CD4-positive, alpha-beta T cell treated with Interleukin-12 subunit alpha and Interleukin-12 subunit beta, for 1 hour (primary cell): ENCODE results near the gene ANO6.
"Not testable (repeated sequence)": the region's sequence is repeated elsewhere in the genome, so short reads cannot be mapped to it uniquely, and the experiment has no call there.

ENCODE experiments used
- DNase-seq: peaks from one replicate; pipeline ENCODE4 v3.0.0-alpha.2; 2020

ANO6 gene

GRCh38 chr12:45243963-45244362 lies 28.1 kb downstream of the ANO6 start:
- DNase-seq, result no peak

DNA sequence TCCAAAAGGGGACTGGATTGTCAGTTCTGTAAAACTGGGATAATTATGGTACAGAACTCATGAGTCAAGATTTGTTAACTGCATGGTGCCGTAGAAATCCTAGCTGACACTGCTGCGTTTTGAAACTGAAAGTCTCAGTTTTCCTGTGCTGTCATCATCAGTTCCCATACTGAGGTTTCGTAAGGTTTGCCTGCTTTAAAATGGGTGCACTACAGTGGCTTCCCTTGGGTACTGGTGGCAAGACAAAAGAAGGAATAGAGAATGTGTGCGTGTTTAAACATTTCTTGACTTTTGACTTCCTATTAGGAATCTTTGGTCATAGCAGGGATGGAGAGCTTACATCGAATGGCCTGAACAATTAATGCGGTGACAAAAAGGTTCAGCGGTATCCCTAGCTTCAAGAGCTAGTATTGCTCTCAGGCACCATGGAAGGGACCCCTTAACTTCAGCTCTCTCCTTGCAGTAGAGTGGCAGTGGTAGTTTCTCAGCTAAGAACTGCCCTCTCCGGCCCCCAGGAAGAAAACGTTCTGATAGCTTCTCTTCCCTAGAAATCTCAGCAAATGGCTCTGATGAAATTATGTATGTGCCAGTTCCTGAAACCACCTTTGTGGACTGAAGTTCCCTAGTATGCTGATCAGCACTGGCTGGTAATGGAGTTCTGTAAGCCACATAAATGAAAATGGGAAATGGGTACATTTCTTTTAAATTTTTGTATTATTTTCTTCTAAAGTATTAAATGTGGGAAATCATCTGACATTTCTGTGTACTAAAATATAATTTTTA lies 28.9 kb downstream of the ANO6 start:
- DNase-seq, result peak; percentile 23

DNA sequence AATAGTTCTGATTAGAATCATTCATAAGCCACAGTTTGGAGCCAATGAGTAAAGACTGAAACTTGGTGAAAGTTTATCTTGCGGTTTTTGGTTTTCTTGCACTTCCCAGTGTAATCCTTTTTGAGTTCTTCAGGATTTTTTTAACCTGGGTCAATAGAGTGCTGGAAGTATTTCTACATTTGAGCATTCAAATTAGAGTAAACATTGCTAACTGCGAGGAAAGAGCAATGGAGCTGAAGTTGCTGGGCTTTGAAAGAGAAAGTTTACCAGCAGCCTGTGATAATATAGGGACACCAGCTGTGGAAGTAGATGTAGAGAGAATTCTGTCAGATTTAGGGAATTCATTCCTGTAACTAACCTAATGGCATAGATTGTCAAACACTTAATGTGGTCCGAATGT lies 30.3 kb downstream of the ANO6 start:
- DNase-seq, result no peak

GRCh38 chr12:45247589-45247988 lies 31.7 kb downstream of the ANO6 start:
- no peak for DNase-seq

GRCh38 chr12:45248095-45248494 lies 32.2 kb downstream of the ANO6 start:
- DNase-seq, result no peak

DNA sequence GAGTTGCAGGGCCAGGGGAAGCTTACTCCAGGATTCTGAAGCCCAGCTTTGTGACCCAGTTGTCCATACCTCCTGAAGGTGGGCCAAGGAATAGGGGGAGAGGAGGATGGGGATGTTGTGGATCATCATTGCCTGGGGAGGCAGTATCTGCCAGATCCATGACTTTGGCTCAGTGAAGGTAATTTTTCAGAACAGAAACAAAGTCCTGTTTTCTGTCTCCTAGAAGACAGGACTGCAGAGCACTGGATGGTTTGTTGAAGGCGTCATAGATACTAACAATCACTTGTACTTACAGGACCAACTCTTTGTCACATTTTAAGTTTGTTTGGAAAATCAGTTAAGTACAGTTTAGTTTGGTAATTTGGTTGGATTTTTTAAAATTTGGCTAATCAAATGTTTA lies 38.4 kb downstream of the ANO6 start:
- DNase-seq, result no peak

GRCh38 chr12:45256721-45257120 lies 40.8 kb downstream of the ANO6 start:
- DNase-seq, result no peak

- no peak for DNase-seq
These were observed 41.5 kb downstream of the ANO6 start for GRCh38 chr12:45257185-45257930.

DNA sequence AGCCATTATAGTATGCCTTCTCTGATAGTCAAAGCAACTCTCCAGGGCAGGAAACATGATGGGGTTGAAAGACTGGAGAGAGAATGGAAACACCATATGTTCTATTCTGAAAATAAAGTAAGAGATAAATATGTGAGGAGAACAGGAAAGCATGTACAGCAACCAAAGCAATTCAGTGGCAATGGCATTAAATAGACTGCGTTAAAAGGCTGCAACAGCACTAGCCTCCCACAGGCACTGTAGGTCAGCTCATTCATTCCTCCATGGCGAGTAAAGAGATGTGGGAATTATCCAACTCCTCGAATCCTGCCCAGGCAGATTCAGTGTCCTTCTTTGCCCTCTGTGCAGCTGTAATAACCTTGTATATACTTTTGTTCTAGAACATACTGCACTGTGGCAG lies 43.8 kb downstream of the ANO6 start:
- no peak for DNase-seq

- DNase-seq, result no peak
These were observed 44.4 kb downstream of the ANO6 start for GRCh38 chr12:45260104-45260815.

- DNase-seq, result no peak
These were observed 45.0 kb downstream of the ANO6 start for GRCh38 chr12:45260854-45261253.

GRCh38 chr12:45262185-45262584 lies 46.3 kb downstream of the ANO6 start:
- not testable (repeated sequence) for DNase-seq

DNA sequence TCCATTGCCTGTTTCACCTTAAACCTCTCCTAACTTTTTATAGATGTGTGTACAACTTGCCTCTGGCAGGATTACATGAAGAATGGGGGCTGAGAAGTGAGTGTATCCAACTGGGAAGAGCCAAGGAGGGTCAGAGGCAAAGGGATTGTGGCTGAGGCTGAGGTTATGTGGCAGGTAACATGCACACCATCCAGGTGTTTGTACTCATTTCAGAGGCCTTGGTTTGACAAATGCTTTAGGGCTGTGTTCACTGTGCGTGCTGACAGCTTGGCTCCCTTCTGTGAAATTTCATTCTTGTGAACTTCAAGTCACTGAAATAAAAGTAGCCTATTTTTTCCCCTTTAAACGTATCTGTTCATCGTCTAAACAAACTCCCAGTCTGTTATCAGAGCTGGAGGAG lies 47.7 kb downstream of the ANO6 start:
- DNase-seq, result no peak

DNA sequence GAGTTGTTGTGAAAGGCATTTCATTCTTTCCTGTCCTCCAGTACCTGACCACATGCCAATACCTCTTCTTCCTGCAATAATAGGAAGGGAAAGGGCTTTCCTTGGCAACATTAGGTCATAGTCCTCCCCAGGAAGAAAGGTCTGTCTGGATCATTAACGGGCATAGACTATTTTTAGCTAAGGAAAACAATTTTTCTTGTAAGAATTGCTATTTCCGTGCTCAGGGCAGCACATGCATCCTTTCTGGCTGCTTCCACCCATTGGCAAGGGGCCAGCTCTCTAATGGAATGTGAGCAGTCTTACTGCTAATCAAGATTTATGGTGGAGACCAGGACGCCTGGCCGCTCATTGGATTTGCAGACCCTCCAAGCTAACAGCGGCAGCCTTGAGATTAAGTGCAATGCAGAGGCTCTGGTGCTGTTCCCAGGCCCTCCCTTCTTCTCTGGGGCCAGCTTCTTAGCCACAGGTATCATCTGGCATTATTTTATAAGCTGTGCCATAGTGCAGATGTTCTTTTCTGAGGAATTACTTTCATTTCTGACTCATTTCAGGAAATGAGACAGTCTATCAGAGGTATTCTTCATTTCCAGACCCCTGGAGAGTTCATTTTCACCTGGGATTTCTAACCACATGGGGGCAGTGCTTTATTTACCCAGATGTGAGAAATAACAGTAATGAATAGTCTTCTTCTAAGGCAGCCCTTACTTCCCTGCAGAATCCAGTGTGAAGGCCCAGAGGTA lies 52.9 kb downstream of the ANO6 start:
- no peak for DNase-seq

GRCh38 chr12:45269412-45269751 lies 53.5 kb downstream of the ANO6 start:
- DNase-seq, result no peak

DNA sequence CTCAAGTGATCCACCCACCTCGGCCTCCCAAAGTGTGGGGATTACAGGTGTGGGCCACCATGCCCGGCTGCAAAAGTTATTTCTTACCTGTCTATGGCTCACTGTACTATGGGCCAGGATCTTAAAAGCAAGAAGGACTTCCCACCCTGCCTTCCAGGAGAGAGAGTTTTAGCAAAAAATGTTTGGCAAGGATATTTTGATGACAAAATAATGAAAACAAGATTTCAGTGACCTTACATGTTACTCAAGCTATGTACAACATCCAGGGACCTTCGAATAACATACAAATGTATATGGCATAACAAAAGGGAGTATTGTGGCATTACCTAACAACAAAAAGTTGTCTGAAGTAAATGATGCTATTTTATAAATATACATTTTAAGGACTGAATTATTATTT lies 55.1 kb downstream of the ANO6 start:
- no peak for DNase-seq

GRCh38 chr12:45273717-45274271 lies 57.9 kb downstream of the ANO6 start:
- no peak for DNase-seq

GRCh38 chr12:45276154-45276755 lies 60.4 kb downstream of the ANO6 start:
- no peak for DNase-seq

- no peak for DNase-seq
These were observed 62.6 kb downstream of the ANO6 start for GRCh38 chr12:45278447-45278846.

DNA sequence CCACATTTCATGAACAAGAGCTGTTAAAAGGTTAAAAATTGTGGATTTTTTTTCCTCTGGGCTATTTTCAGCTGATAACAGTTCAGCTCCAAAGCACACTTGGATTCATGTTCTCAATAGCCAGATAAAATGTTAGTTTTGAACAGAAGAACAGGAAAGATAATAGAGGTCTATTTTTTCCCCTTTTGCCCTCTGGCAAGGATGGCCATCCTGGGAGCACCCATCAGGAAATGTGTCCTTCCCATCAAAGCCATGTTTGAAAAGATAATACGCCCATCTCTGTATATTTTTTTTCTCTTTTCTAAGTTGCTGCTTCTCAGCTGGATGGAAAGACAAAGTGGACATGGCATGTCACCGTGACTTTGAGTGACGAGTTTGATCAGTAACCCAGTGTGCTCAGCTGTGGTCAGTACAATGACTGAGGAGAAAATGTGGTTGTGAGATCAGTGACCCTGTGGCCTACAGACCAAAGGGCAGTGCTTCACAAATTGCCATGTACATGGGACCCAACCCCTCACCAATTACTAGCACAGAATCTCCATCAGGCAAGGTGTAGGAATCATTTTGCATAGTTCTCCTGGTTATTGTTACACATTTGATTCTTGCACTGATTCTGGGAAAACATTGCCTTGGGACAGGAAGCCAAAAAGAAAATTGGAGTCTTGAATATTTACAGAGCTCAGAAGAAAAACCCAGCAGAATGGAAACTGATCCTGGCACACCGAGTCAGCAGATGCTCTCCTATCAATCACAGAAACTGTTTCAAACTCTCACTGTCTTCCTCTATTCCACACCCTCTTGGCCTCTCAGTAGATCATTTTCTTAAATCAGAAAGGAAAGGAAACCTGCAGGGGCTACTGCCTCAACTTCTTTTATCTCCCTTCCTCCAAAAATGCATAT lies 64.3 kb downstream of the ANO6 start:
- DNase-seq, result no peak

DNA sequence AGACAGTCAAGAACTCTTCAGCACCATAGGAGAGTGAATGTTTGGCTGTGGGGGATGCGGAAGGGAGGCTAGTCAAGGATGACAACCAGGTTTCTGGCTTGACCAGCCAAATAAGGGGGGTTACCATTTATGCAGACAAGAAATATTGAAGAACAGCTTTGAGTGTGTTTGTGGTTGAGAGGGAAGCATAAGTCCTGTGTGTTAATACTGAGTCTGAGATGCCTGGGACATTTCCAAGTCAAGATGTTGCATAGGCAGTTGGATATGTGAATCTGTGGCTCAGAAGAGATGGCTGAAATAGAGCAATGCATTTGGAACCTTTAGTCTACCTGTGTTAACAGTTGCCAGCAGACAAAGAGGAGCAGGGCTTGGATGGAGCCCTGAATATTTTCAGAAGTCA lies 66.1 kb downstream of the ANO6 start:
- DNase-seq, result no peak
